ENCODE data around the gene YPEL5.

- TF ChIP-seq CTCF (conservative IDR thresholded peaks at IDR 0.05; ENCODE audit: low read depth, low read length): no peak
- no peak for TF ChIP-seq EZH2 (IDR thresholded peaks at IDR 0.05; ENCODE audit: borderline replicate concordance, low read depth, low read length, poor library complexity, severe bottlenecking)
Measured at GRCh38 chr2:30106543-30106942, 40.3 kb upstream of the YPEL5 start.

Data from A673 (cell line).